GM12875 (cell line): Measurements from ENCODE around the gene OXTR.

Experiments
- H3K4me3 ChIP-seq: one replicate; pipeline ENCODE4 v1.5.1; 2011; ENCODE audit warnings: low read depth, low read length, control low read depth
- TF ChIP-seq, protein P1 (sequence below): IDR thresholded peaks from 2 replicates; pipeline ENCODE4 v1.5.1; 2011; ENCODE audit warnings: low read depth, mild to moderate bottlenecking, control low read depth, inconsistent platforms, low read length, moderate library complexity, borderline replicate concordance; ENCODE audit not compliant: insufficient read depth

Gene OXTR

DNA sequence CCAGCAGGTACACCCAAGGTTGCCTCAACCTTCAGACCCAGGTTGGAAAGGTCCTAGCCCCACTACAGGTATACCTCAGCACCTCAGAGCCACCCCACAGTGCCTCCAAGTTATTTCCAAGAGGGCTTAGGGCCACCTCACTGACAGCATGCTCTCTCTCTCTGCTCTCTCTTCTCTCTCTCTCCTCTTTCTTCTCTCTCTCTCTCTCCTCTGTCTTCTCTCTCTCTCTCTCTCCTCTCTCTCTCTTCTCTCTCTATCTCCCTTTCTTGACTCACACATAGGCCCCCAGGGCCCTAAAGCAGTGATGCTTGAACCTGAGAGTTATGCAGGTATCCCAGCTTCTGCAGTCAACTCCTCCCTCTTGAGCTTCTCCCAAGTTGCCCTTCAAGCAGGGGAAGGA lies 31.6 kb downstream of the OXTR start:
- TF ChIP-seq, protein P1, sequence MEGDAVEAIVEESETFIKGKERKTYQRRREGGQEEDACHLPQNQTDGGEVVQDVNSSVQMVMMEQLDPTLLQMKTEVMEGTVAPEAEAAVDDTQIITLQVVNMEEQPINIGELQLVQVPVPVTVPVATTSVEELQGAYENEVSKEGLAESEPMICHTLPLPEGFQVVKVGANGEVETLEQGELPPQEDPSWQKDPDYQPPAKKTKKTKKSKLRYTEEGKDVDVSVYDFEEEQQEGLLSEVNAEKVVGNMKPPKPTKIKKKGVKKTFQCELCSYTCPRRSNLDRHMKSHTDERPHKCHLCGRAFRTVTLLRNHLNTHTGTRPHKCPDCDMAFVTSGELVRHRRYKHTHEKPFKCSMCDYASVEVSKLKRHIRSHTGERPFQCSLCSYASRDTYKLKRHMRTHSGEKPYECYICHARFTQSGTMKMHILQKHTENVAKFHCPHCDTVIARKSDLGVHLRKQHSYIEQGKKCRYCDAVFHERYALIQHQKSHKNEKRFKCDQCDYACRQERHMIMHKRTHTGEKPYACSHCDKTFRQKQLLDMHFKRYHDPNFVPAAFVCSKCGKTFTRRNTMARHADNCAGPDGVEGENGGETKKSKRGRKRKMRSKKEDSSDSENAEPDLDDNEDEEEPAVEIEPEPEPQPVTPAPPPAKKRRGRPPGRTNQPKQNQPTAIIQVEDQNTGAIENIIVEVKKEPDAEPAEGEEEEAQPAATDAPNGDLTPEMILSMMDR, result no peak
- H3K4me3 ChIP-seq, result no peak overlapping the region

DNA sequence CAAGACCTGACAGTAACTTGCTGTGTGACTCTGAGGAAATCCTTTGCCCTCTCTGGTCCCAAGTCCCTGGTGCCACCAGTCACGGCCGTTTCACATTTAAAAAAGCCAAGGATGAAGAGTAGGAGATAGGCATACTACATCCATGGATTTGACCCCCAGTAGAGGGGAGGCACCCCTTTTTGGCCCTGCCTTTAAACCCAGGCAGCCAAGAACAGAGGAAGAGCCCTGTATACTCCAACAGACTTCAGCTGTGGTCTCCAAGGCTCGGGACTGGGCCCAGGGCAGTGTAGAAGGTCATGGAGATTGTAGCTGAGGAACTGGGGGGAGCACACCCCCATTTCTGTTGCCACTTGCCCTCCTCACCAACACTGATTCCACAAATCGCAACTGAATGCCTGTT lies 32.1 kb downstream of the OXTR start:
- TF ChIP-seq, protein P1, result no peak
- H3K4me3 ChIP-seq, result no peak overlapping the region

GRCh38 chr3:8736436-8736835 lies 33.0 kb downstream of the OXTR start:
- no peak overlapping the region for H3K4me3 ChIP-seq
- TF ChIP-seq, protein P1, result no peak

DNA sequence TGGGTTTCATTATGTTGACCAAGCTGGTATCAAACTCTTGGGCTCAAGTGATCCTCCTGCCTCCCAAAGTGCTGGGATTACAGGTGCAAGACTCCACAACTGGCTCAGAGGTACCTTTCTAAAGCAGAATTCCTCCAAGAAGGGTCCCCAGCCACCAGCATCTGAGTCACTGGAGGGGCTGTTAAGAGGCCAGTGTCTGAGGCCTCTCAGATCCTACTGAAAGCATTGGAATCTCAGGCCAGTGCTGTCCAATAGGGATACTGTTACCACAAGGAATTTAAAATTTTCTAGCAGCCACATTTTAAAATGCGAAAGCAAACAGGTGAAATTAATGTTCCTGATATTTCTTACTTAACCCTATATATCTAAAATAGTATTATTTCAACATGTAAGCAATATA lies 34.5 kb downstream of the OXTR start:
- TF ChIP-seq, protein P1, result no peak
- H3K4me3 ChIP-seq, result no peak overlapping the region

DNA sequence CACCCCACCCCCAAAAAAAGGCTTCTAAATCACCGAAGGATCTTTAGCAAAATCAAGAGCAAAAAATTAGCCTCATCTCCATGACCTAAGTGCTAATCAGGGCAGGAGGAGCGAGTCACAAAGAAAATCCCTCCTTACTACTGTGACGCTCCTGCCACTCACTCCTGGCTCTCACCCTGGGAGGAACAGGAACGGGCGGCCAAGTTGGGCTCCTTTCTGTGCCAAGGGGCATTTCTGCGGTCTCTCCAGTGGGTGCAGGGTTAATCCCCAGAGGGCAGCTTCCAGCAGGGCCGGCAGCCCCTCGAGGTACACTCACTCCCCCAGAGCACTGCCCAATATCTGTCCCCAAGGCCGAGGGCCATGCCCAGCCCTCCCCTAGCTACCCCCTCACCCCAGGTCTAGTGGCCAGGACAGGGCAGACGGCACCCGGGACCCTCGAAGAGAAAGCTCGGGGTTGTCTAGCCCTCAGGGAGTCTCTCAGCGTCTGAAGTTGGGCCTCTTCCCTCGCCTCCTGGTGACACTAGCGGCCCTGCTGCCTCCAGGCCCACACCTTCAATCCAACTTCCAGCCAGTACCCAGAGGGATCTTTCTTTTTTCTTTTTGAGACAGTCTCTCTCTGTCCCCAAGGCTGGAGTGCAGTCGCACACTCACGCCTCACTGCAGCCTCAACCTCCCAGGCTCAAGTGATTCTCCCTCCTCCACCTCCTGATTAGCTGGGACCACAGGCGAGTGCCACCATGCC lies 35.1 kb downstream of the OXTR start:
- no peak overlapping the region for H3K4me3 ChIP-seq
- TF ChIP-seq, protein P1, result no peak

DNA sequence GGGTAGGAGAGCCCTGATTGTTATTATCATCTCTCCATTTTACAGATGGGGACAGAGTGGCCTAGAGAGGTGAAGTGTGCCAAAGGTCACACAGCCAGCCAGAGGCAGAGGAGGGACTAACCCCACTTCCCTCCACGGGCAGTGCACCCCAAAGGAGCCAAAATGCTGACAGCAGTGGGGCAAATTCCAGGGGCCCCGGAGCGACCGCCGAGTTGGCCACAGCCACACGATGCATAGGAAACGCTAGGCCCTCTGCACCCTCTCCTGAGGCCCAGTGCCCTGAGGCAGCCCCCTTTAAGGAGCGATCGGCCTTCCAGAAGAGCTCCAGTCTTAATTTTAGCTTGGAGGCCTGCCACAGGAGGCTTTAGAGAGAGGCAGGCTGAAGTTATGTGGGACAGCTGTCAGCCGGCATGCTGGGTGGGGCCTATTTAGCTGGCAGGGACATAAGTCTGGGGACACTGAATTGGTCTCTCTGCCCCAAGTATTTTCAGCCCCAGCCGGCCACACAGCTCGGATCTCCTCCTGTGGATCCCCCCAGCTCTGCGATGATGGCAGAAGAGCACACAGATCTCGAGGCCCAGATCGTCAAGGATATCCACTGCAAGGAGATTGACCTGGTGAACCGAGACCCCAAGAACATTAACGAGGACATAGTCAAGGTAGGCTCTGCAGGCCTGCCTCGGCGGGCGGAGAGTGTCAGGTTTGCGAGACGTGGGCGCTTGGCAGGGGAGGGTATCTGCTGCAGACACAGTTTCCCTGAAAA lies 35.9 kb downstream of the OXTR start, which contains the start of gene CAV3:
Gene CAV3 (plus strand): TSS at position 471 of the 763 bp plus-strand sequence. CDS start 75 bp downstream, at position 546.
- H3K4me3 ChIP-seq, result no peak within 1 kb of the TSS
- TF ChIP-seq, protein P1, result no peak
